ENCODE results near the gene HPGDS.
"Not testable (repeated sequence)": the region's sequence is repeated elsewhere in the genome, so short reads cannot be mapped to it uniquely, and the experiment has no call there.

The HPGDS gene

GRCh38 chr4:94342694-94343093 is at the start of gene HPGDS:
TSS of gene HPGDS (minus strand) at chr4:94342836. CDS start at chr4:94334629, 8,207 bp downstream.
- no peak for DNase-seq (ENCODE audit: low read depth)
- no peak for TF ChIP-seq CTCF (IDR thresholded peaks at IDR 0.05; ENCODE audit: low read length, missing control alignments)

GRCh38 chr4:94390804-94391410 is 48.3 kb upstream of the HPGDS start:
- no peak overlapping the region for H3K4me3 ChIP-seq (replicated peaks; ENCODE audit: low read depth, low read length)
- peak; percentile 63 for TF ChIP-seq CTCF (IDR thresholded peaks at IDR 0.05; ENCODE audit: low read length, missing control alignments)
- peak; percentile 46 for DNase-seq (ENCODE audit: low read depth)

More at GRCh38 chr4:94342694-94343093, at the start of gene HPGDS:
- H3K4me3 ChIP-seq (replicated peaks; ENCODE audit: low read depth, low read length), result no peak within 1 kb of the TSS

- no peak for TF ChIP-seq CTCF (IDR thresholded peaks at IDR 0.05; ENCODE audit: low read length, missing control alignments)
- DNase-seq (ENCODE audit: low read depth), result no peak
- H3K4me3 ChIP-seq (replicated peaks; ENCODE audit: low read depth, low read length), result no peak overlapping the region
These were observed 47.1 kb upstream of the HPGDS start for GRCh38 chr4:94389595-94390267.

- not testable (repeated sequence) for H3K4me3 ChIP-seq (replicated peaks; ENCODE audit: low read depth, low read length); DNase-seq (ENCODE audit: low read depth)
These were observed 45.3 kb upstream of the HPGDS start for GRCh38 chr4:94387965-94388364.

- not testable (repeated sequence) for DNase-seq (ENCODE audit: low read depth)
These were observed 42.8 kb upstream of the HPGDS start for GRCh38 chr4:94385452-94385851.

GRCh38 chr4:94382891-94383290 is 40.3 kb upstream of the HPGDS start:
- H3K4me3 ChIP-seq (replicated peaks; ENCODE audit: low read depth, low read length); DNase-seq (ENCODE audit: low read depth): not testable (repeated sequence)

More at GRCh38 chr4:94385452-94385851, 42.8 kb upstream of the HPGDS start:
- not testable (repeated sequence) for H3K4me3 ChIP-seq (replicated peaks; ENCODE audit: low read depth, low read length)

- no peak overlapping the region for H3K4me3 ChIP-seq (replicated peaks; ENCODE audit: low read depth, low read length)
- no peak for TF ChIP-seq CTCF (IDR thresholded peaks at IDR 0.05; ENCODE audit: low read length, missing control alignments)
- peak; percentile 15 for DNase-seq (ENCODE audit: low read depth)
These were observed 35.4 kb upstream of the HPGDS start for GRCh38 chr4:94378047-94378446.

GRCh38 chr4:94377294-94377693 is 34.7 kb upstream of the HPGDS start:
- no peak overlapping the region for H3K4me3 ChIP-seq (replicated peaks; ENCODE audit: low read depth, low read length)
- no peak for TF ChIP-seq CTCF (IDR thresholded peaks at IDR 0.05; ENCODE audit: low read length, missing control alignments)
- no peak for DNase-seq (ENCODE audit: low read depth)

Data from fibroblast of pulmonary artery (primary cell).